Measurements from ENCODE around the gene ANKRD10.

GRCh38 chr13:110893571-110893970 lies 21.3 kb downstream of the ANKRD10 start:
- TF ChIP-seq CTCF (IDR thresholded peaks at IDR 0.05; ENCODE audit: insufficient read depth, low read depth, low read length) (no peak), EZH2 (IDR thresholded peaks at IDR 0.05; ENCODE audit: insufficient read depth, low read length) (no peak)
